ENCODE results near the gene TPTE2. TPM values are rescaled to one million over a fixed set of nuclear protein-coding genes. Genes with fewer than 3 reads are reported as not detected.
"Not testable (repeated sequence)": the region's sequence is repeated elsewhere in the genome, so short reads cannot be mapped to it uniquely, and the experiment has no call there.

TPTE2 gene
- total RNA-seq (0.09 TPM), polyA plus RNA-seq (ENCODE audit: insufficient read depth in 1 of 8, insufficient read length in 8 of 8, low replicate concordance in 1 of 8) (under 1 TPM in 3 of 8 donors, not detected in 5; 0.12 to 0.17 (median 0.15) TPM)
- long read RNA-seq, donor 1: 0 reads
- long read RNA-seq, donor 2: 0 reads
- long read RNA-seq, donor 3: 0 reads
- long read RNA-seq, donor 4: 0 reads
- long read RNA-seq, donor 5: 0 reads
- long read RNA-seq, donor 6: 0 reads
- long read RNA-seq, donor 7: 0 reads
- long read RNA-seq, donor 8: 0 reads
- long read RNA-seq, donor 9: 0 reads
- long read RNA-seq, donor 10: 0 reads
- long read RNA-seq, donor 11: 0 reads

GRCh38 chr13:19561127-19561582 lies at the start of gene TPTE2:
Gene TPTE2 (minus strand): TSS chr13:19561532. CDS start chr13:19503234, 58,298 bp downstream.
- DNase-seq; H3K9me3 ChIP-seq (replicated peaks; ENCODE audit: control insufficient read depth, low read depth, low read length); H3K4me1 ChIP-seq (ENCODE audit: control insufficient read depth, insufficient read depth, low read length); H3K36me3 ChIP-seq (ENCODE audit: control insufficient read depth, insufficient read depth, low read length); H3K27ac ChIP-seq (ENCODE audit: low read length); H3K27me3 ChIP-seq (ENCODE audit: control insufficient read depth, insufficient read depth, low read length); H3K4me3 ChIP-seq (ENCODE audit: low read length): not testable (repeated sequence)
- WGBS (ENCODE audit: insufficient coverage): 90% methylated on average over 12 of the region's 32 CpGs

- Histone ChIP-seq H3K27me3 (ENCODE audit: control insufficient read depth, insufficient read depth, low read length) (peaks cover 3% of the 10 kb centered on the region), H3K36me3 (ENCODE audit: control insufficient read depth, insufficient read depth, low read length) (no peaks in the 10 kb centered on the region), H3K9me3 (replicated peaks; ENCODE audit: control insufficient read depth, low read depth, low read length) (no peaks in the 10 kb centered on the region), H3K27ac (ENCODE audit: low read length) (no peak overlapping the region), H3K4me1 (ENCODE audit: control insufficient read depth, insufficient read depth, low read length) (no peaks in the 10 kb centered on the region), H3K4me3 (ENCODE audit: low read length) (no peak overlapping the region)
- WGBS (ENCODE audit: insufficient coverage): 90% methylated on average over 7 of the region's 10 CpGs
- DNase-seq: no peak
Measured at GRCh38 chr13:19607523-19608078, 46.3 kb upstream of the TPTE2 start.

GRCh38 chr13:19606737-19607136 lies 45.4 kb upstream of the TPTE2 start:
- Histone ChIP-seq H3K36me3 (ENCODE audit: control insufficient read depth, insufficient read depth, low read length) (no peaks in the 10 kb centered on the region), H3K27me3 (ENCODE audit: control insufficient read depth, insufficient read depth, low read length) (peaks cover 8% of the 10 kb centered on the region), H3K4me1 (ENCODE audit: control insufficient read depth, insufficient read depth, low read length) (no peaks in the 10 kb centered on the region), H3K27ac (ENCODE audit: low read length) (no peak overlapping the region), H3K9me3 (replicated peaks; ENCODE audit: control insufficient read depth, low read depth, low read length) (no peaks in the 10 kb centered on the region), H3K4me3 (ENCODE audit: low read length) (no peak overlapping the region)
- no peak for DNase-seq
- WGBS (ENCODE audit: insufficient coverage): 88% methylated on average over 2 of the region's 2 CpGs

- no peak for DNase-seq
- Histone ChIP-seq H3K9me3 (replicated peaks; ENCODE audit: control insufficient read depth, low read depth, low read length) (no peaks in the 10 kb centered on the region), H3K4me1 (ENCODE audit: control insufficient read depth, insufficient read depth, low read length) (no peaks in the 10 kb centered on the region), H3K27me3 (ENCODE audit: control insufficient read depth, insufficient read depth, low read length) (peaks cover 11% of the 10 kb centered on the region), H3K4me3 (ENCODE audit: low read length) (no peak overlapping the region), H3K27ac (ENCODE audit: low read length) (no peak overlapping the region), H3K36me3 (ENCODE audit: control insufficient read depth, insufficient read depth, low read length) (no peaks in the 10 kb centered on the region)
Measured at GRCh38 chr13:19606152-19606551, 44.8 kb upstream of the TPTE2 start.

GRCh38 chr13:19605161-19605955 lies 44.0 kb upstream of the TPTE2 start:
- H3K27ac ChIP-seq (ENCODE audit: low read length): no peak overlapping the region
- DNase-seq: no peak
- H3K36me3 ChIP-seq (ENCODE audit: control insufficient read depth, insufficient read depth, low read length): no peaks in the 10 kb centered on the region
- H3K9me3 ChIP-seq (replicated peaks; ENCODE audit: control insufficient read depth, low read depth, low read length): no peaks in the 10 kb centered on the region
- 93% methylated on average over 4 of the region's 7 CpGs for WGBS (ENCODE audit: insufficient coverage)
- H3K4me3 ChIP-seq (ENCODE audit: low read length): no peak overlapping the region
- peaks cover 11% of the 10 kb centered on the region for H3K27me3 ChIP-seq (ENCODE audit: control insufficient read depth, insufficient read depth, low read length)
- H3K4me1 ChIP-seq (ENCODE audit: control insufficient read depth, insufficient read depth, low read length): no peaks in the 10 kb centered on the region

GRCh38 chr13:19604306-19604705 lies 43.0 kb upstream of the TPTE2 start:
- DNase-seq: no peak
- 65% methylated on average over 4 of the region's 6 CpGs for WGBS (ENCODE audit: insufficient coverage)
- H3K27me3 ChIP-seq (ENCODE audit: control insufficient read depth, insufficient read depth, low read length): peaks cover 11% of the 10 kb centered on the region
- H3K4me1 ChIP-seq (ENCODE audit: control insufficient read depth, insufficient read depth, low read length): no peaks in the 10 kb centered on the region
- no peaks in the 10 kb centered on the region for H3K36me3 ChIP-seq (ENCODE audit: control insufficient read depth, insufficient read depth, low read length)
- H3K4me3 ChIP-seq (ENCODE audit: low read length): no peak overlapping the region
- H3K27ac ChIP-seq (ENCODE audit: low read length): no peak overlapping the region
- H3K9me3 ChIP-seq (replicated peaks; ENCODE audit: control insufficient read depth, low read depth, low read length): no peaks in the 10 kb centered on the region

GRCh38 chr13:19601749-19602725 lies 40.7 kb upstream of the TPTE2 start:
- Histone ChIP-seq H3K36me3 (ENCODE audit: control insufficient read depth, insufficient read depth, low read length) (no peaks in the 10 kb centered on the region), H3K4me1 (ENCODE audit: control insufficient read depth, insufficient read depth, low read length) (no peaks in the 10 kb centered on the region), H3K27me3 (ENCODE audit: control insufficient read depth, insufficient read depth, low read length) (peaks cover 11% of the 10 kb centered on the region), H3K9me3 (replicated peaks; ENCODE audit: control insufficient read depth, low read depth, low read length) (no peaks in the 10 kb centered on the region), H3K4me3 (ENCODE audit: low read length) (peak overlapping the region; percentile 32), H3K27ac (ENCODE audit: low read length) (no peak overlapping the region)
- peak; percentile 41 for DNase-seq
- under 1% methylated on average over 103 of the region's 108 CpGs for WGBS (ENCODE audit: insufficient coverage)

GRCh38 chr13:19597523-19597922 lies 36.2 kb upstream of the TPTE2 start:
- Histone ChIP-seq H3K27me3 (ENCODE audit: control insufficient read depth, insufficient read depth, low read length) (peaks cover 7% of the 10 kb centered on the region), H3K4me3 (ENCODE audit: low read length) (no peak overlapping the region), H3K27ac (ENCODE audit: low read length) (no peak overlapping the region), H3K4me1 (ENCODE audit: control insufficient read depth, insufficient read depth, low read length) (no peaks in the 10 kb centered on the region), H3K36me3 (ENCODE audit: control insufficient read depth, insufficient read depth, low read length) (no peaks in the 10 kb centered on the region), H3K9me3 (replicated peaks; ENCODE audit: control insufficient read depth, low read depth, low read length) (no peaks in the 10 kb centered on the region)
- WGBS (ENCODE audit: insufficient coverage): 59% methylated on average over 4 of the region's 5 CpGs
- no peak for DNase-seq

- DNase-seq: no peak
- Histone ChIP-seq H3K4me1 (ENCODE audit: control insufficient read depth, insufficient read depth, low read length) (no peaks in the 10 kb centered on the region), H3K36me3 (ENCODE audit: control insufficient read depth, insufficient read depth, low read length) (no peaks in the 10 kb centered on the region), H3K27me3 (ENCODE audit: control insufficient read depth, insufficient read depth, low read length) (peaks cover 3% of the 10 kb centered on the region), H3K4me3 (ENCODE audit: low read length) (no peak overlapping the region), H3K27ac (ENCODE audit: low read length) (no peak overlapping the region), H3K9me3 (replicated peaks; ENCODE audit: control insufficient read depth, low read depth, low read length) (no peaks in the 10 kb centered on the region)
- WGBS (ENCODE audit: insufficient coverage): 75% methylated on average over 2 of the region's 6 CpGs
Measured at GRCh38 chr13:19596960-19597361, 35.6 kb upstream of the TPTE2 start.
